PC-9 (cell line): ENCODE measurements around the gene RTN4R. TPM values are rescaled to one million over a fixed set of nuclear protein-coding genes. Genes with fewer than 3 reads are reported as not detected.

ENCODE experiments used
- BruUV-seq: library from RNA; stranded (reverse); fragments of 400-500 nt; replicated peaks from 2 replicates; lab custom pipeline; 2021; lab: Mats Ljungman, UMichigan
- CTCF ChIA-PET: fragments of 300-600 bp; sonication (Branson Sonifier 250); formaldehyde crosslinking; loops from one replicate; lab custom pipeline; 2022; ENCODE audit warnings: antibody characterized with exemption; lab: Charles Lee
- POLR2A ChIA-PET: fragments of 300-600 bp; sonication (Branson Sonifier 250); formaldehyde crosslinking; loops from one replicate; lab custom pipeline; 2022; ENCODE audit warnings: antibody characterized with exemption; ENCODE audit not compliant: unreplicated experiment; lab: Charles Lee
- DNase-seq, 2 experiments: peaks; one replicate each; pipeline versions ENCODE4 v3.0.0 to v3.0.0-alpha.2; 2015 to 2022; ENCODE audit warnings: mixed read lengths in 1 of 2
- H2AFZ ChIP-seq: fragments of 200-600 bp; sonication (generic); 2 replicates; pipeline ENCODE4 v1.8.1; 2017; ENCODE audit warnings: antibody characterized with exemption
- H3F3A ChIP-seq: fragments of 200-600 bp; sonication (generic); 2 replicates; pipeline ENCODE4 v1.8.1; 2017; ENCODE audit warnings: antibody characterized with exemption, mild to moderate bottlenecking, low read depth; ENCODE audit not compliant: insufficient read depth
- H3K27ac ChIP-seq: fragments of 200-600 bp; sonication (generic); 2 replicates; pipeline ENCODE4 v1.6.1; 2016; ENCODE audit warnings: mixed run types
- H3K27me3 ChIP-seq: fragments of 200-600 bp; sonication (generic); 2 replicates; pipeline ENCODE4 v1.6.1; 2016; ENCODE audit warnings: low read depth, mixed run types; ENCODE audit not compliant: insufficient read depth
- H3K36me3 ChIP-seq: fragments of 200-600 bp; sonication (generic); 2 replicates; pipeline ENCODE4 v1.6.1; 2016; ENCODE audit warnings: low read depth, mixed run types
- H3K4me1 ChIP-seq: fragments of 200-600 bp; sonication (generic); replicated peaks from 2 replicates; pipeline ENCODE4 v1.6.1; 2016; ENCODE audit warnings: mixed run types; ENCODE audit not compliant: insufficient read depth
- H3K4me2 ChIP-seq: fragments of 200-600 bp; sonication (generic); 2 replicates; pipeline ENCODE4 v1.6.1; 2017; ENCODE audit warnings: mixed run types
- H3K4me3 ChIP-seq: fragments of 200-600 bp; sonication (generic); 2 replicates; pipeline ENCODE4 v1.6.1; 2016; ENCODE audit warnings: mixed run types
- H3K79me2 ChIP-seq: fragments of 200-600 bp; sonication (generic); 2 replicates; pipeline ENCODE4 v1.6.1; 2017; ENCODE audit warnings: low read depth, mixed run types
- H3K9me2 ChIP-seq: fragments of 200-600 bp; sonication (generic); 2 replicates; pipeline ENCODE4 v1.8.1; 2017; ENCODE audit warnings: mild to moderate bottlenecking; ENCODE audit not compliant: insufficient read depth
- H3K9me3 ChIP-seq: fragments of 200-600 bp; sonication (generic); 2 replicates; pipeline ENCODE4 v1.8.1; 2016; ENCODE audit warnings: low read depth; ENCODE audit not compliant: insufficient read depth
- H4K20me1 ChIP-seq: fragments of 200-600 bp; sonication (generic); 2 replicates; pipeline ENCODE4 v1.8.1; 2017; ENCODE audit not compliant: insufficient read depth
- EZH2 ChIP-seq: fragments of 200-600 bp; sonication (generic); IDR thresholded peaks from 2 replicates; pipeline ENCODE4 v1.8.0; 2017; ENCODE audit warnings: antibody characterized with exemption, low read depth
- intact Hi-C: fragments of 100-400 bp; cut with micrococcal nuclease; formaldehyde crosslinking; loops from one replicate; pipeline ENCODE4 v1.10.0; 2022; ENCODE audit not compliant: unreplicated experiment
- microRNA-seq: library from miRNA; unstranded; fragments of <30 nt; microRNA quantifications from one replicate; pipeline ENCODE4 v1.2.0, GENCODE V29; 2021; ENCODE audit warnings: borderline number of aligned reads, borderline replicate concordance
- total RNA-seq: library from RNA; stranded (reverse); gene quantifications from 2 replicates; pipeline ENCODE4 v1.2.3, GENCODE V29; 2021
- TF ChIP-seq, protein P1 (sequence below): fragments of 200-600 bp; sonication (generic); conservative IDR thresholded peaks from 2 replicates; pipeline ENCODE4 v1.6.1; 2017; ENCODE audit warnings: mixed run types, antibody characterized with exemption, mild to moderate bottlenecking, moderate library complexity

RTN4R gene
- total RNA-seq, 1 experiment from 2014 or later, result 5.0 TPM

DNA sequence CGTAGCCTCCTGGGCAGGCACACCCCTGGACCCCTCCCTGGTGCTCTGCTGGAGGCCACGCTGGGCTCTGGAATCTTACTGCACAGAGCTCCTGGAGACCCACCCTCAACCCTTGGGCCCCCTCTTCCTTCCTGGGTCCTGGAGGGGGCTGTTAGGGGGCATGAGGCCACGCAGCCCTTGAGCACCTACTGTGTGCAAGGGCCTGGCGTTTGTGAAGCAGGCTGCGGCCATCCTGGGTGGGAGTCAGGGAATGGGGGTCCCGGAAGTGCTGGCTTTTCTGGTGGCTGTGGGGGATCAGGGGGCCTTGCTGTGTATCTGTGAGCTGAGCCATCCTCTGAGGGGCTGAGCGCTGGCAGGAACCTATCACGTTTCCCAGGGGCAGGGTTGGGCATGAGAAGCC is 76.3 kb downstream of the RTN4R start:
- H3K4me2 ChIP-seq, result no peak overlapping the region
- H3F3A ChIP-seq, result no peaks in the 10 kb centered on the region
- no peak overlapping the region for H3K27ac ChIP-seq
- BruUV-seq, result no TSS peak
- no peaks in the 10 kb centered on the region for H4K20me1 ChIP-seq
- no peaks in the 10 kb centered on the region for H3K79me2 ChIP-seq
- intact Hi-C loops, result no loop called here
- no peak for DNase-seq
- no peak overlapping the region for H3K4me3 ChIP-seq
- H2AFZ ChIP-seq, result no peak overlapping the region
- ChIA-PET POLR2A (no interaction called here), CTCF (no interaction called here)
- no peaks in the 10 kb centered on the region for H3K4me1 ChIP-seq
- no peaks in the 10 kb centered on the region for H3K9me3 ChIP-seq
- H3K36me3 ChIP-seq, result no peaks in the 10 kb centered on the region
- no peak for TF ChIP-seq EZH2
- TF ChIP-seq, protein P1, sequence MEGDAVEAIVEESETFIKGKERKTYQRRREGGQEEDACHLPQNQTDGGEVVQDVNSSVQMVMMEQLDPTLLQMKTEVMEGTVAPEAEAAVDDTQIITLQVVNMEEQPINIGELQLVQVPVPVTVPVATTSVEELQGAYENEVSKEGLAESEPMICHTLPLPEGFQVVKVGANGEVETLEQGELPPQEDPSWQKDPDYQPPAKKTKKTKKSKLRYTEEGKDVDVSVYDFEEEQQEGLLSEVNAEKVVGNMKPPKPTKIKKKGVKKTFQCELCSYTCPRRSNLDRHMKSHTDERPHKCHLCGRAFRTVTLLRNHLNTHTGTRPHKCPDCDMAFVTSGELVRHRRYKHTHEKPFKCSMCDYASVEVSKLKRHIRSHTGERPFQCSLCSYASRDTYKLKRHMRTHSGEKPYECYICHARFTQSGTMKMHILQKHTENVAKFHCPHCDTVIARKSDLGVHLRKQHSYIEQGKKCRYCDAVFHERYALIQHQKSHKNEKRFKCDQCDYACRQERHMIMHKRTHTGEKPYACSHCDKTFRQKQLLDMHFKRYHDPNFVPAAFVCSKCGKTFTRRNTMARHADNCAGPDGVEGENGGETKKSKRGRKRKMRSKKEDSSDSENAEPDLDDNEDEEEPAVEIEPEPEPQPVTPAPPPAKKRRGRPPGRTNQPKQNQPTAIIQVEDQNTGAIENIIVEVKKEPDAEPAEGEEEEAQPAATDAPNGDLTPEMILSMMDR, result no peak
- H3K27me3 ChIP-seq, result peaks cover 5% of the 10 kb centered on the region; the same call in 1 of the 2 replicates
- no peaks in the 10 kb centered on the region for H3K9me2 ChIP-seq

Small RNA genes within 50 kb of the gene (microRNA-seq; reads per million reads assigned to microRNA genes)
- gene MIR1286, result not detected

Other genes with a start within 250 kb of the RTN4R start
- gene TANGO2, start 247.2 kb downstream of the RTN4R start, total RNA-seq, result 22.4 and 25.0 TPM in 2 replicates
- 31.9 and 34.7 TPM in 2 replicates for gene DGCR8, start 188.1 kb downstream of the RTN4R start, total RNA-seq
- gene RANBP1, start 152.2 kb downstream of the RTN4R start, total RNA-seq, result 168 and 175 TPM in 2 replicates
- 31.5 and 32.7 TPM in 2 replicates for gene TRMT2A, start 151.1 kb downstream of the RTN4R start, total RNA-seq
- gene ZDHHC8, start 136.5 kb downstream of the RTN4R start, total RNA-seq, result 34.4 and 46.8 TPM in 2 replicates
- gene CCDC188, start 117.3 kb downstream of the RTN4R start, total RNA-seq, result not detected in 2 replicates
- gene DGCR6L, start 51.7 kb upstream of the RTN4R start, total RNA-seq, result 37.6 and 46.0 TPM in 2 replicates
- 8.1 and 15.2 TPM in 2 replicates for gene ZNF74, start 125.8 kb upstream of the RTN4R start, total RNA-seq
- gene SCARF2, start 169.5 kb upstream of the RTN4R start, total RNA-seq, result 0.52 and 1.7 TPM in 2 replicates
- gene KLHL22, start 227.5 kb upstream of the RTN4R start, total RNA-seq, result 17.7 and 20.0 TPM in 2 replicates
- gene MED15, start 239.3 kb upstream of the RTN4R start, total RNA-seq, result 82.0 and 87.9 TPM in 2 replicates